GM18909 (cell line): Measurements from ENCODE around the gene PLA2G2A.

ENCODE experiments used
- ATAC-seq: cut with Tn5 transposase; IDR thresholded peaks from one replicate; pipeline ENCODE4 v1.9.1; 2021; ENCODE audit warnings: mild to moderate bottlenecking; ENCODE audit not compliant: unreplicated experiment, poor library complexity

The PLA2G2A gene

GRCh38 chr1:19975423-19976193 is 3.8 kb downstream of the PLA2G2A start:
- ATAC-seq, result no peak

- no peak for ATAC-seq
Observed at GRCh38 chr1:19974822-19975416, 4.5 kb downstream of the PLA2G2A start.

- no peak for ATAC-seq
Observed at GRCh38 chr1:19973616-19974015, 5.8 kb downstream of the PLA2G2A start.

GRCh38 chr1:19971664-19972063 is 7.8 kb downstream of the PLA2G2A start:
- no peak for ATAC-seq

GRCh38 chr1:19969898-19970660 is 9.3 kb downstream of the PLA2G2A start:
- no peak for ATAC-seq

GRCh38 chr1:19967808-19968207 is 11.6 kb downstream of the PLA2G2A start:
- ATAC-seq, result no peak

- no peak for ATAC-seq
Observed at GRCh38 chr1:19964542-19964941, 14.9 kb downstream of the PLA2G2A start.

GRCh38 chr1:19963636-19964035 is 15.8 kb downstream of the PLA2G2A start:
- no peak for ATAC-seq

GRCh38 chr1:19960591-19960990 is 18.8 kb downstream of the PLA2G2A start:
- no peak for ATAC-seq

GRCh38 chr1:19957779-19958178 is 21.6 kb downstream of the PLA2G2A start:
- ATAC-seq, result no peak

- no peak for ATAC-seq
Observed at GRCh38 chr1:19955534-19956170, 23.8 kb downstream of the PLA2G2A start.

GRCh38 chr1:19954059-19954458 is 25.4 kb downstream of the PLA2G2A start:
- ATAC-seq, result no peak

- ATAC-seq, result no peak
Observed at GRCh38 chr1:19949016-19949415, 30.4 kb downstream of the PLA2G2A start.

- no peak for ATAC-seq
Observed at GRCh38 chr1:19946971-19947370, 32.4 kb downstream of the PLA2G2A start.

- ATAC-seq, result no peak
Observed at GRCh38 chr1:19946331-19946751, 33.1 kb downstream of the PLA2G2A start.

GRCh38 chr1:19945914-19946313 is 33.5 kb downstream of the PLA2G2A start:
- ATAC-seq, result no peak

GRCh38 chr1:19942657-19943056 is 36.8 kb downstream of the PLA2G2A start:
- ATAC-seq, result no peak

- no peak for ATAC-seq
Observed at GRCh38 chr1:19942088-19942487, 37.3 kb downstream of the PLA2G2A start.

GRCh38 chr1:19941206-19941568 is 38.2 kb downstream of the PLA2G2A start:
- ATAC-seq, result no peak

GRCh38 chr1:19940486-19941205 is 38.8 kb downstream of the PLA2G2A start:
- no peak for ATAC-seq
